HG03175 (cell line): ENCODE measurements around the gene SYNGAP1.
"Not testable (repeated sequence)": the region's sequence is repeated elsewhere in the genome, so short reads cannot be mapped to it uniquely, and the experiment has no call there.

ENCODE experiments used
- ATAC-seq: cut with Tn5 transposase; IDR thresholded peaks from one replicate; pipeline ENCODE4 v1.9.1; 2021; ENCODE audit warnings: mild to moderate bottlenecking, moderate library complexity; ENCODE audit not compliant: unreplicated experiment

The SYNGAP1 gene

DNA sequence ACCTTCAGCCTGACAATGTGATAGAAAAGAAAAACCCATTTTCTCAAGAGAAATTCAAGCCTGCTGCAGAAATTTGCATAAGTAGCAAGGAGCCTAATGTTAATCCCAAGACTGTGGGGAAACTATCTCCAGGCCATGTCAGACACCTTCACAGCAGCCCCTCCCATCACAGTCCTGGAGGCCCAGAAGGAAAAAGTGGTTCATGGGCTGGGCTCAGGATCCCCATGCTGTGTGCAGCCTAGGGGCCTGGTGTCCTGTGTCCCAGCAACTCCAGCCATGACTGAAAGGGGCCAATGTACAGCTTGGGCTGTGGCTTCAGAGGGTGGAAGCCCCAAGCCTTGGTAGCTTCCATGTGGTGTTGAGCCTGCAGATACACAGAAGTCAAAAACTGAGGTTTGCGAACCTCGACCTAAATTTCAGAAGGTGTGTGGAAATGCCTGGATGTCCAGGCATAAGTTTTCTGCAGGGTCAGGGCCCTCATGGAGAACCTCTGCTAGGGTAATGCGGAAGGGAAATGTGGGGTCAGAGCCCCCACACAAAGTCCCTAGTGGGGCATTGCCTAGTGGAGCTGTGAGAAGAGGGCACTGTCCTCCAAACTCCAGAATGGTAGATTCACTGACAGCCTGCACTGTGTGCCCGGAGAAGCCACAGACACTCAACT lies 46.3 kb downstream of the SYNGAP1 start:
- no peak for ATAC-seq

DNA sequence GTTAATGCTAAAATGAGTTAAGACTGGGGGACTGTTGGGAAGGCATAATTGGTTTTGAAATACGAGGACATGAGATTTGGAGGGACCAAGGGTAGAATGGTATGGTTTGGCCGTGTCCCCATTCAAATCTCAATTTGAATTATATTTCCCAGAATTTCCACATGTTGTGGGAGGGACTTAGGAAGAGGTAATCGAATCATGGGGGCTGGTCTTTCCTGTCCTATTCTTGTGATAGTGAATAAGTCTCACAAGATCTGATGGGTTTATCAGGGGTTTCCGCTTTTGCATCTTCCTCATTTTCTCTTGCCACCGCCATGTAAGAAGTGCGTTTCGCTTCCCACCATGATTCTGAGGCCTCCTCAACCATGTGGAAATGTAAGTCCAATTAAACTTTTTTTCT lies 47.2 kb downstream of the SYNGAP1 start:
- no peak for ATAC-seq

DNA sequence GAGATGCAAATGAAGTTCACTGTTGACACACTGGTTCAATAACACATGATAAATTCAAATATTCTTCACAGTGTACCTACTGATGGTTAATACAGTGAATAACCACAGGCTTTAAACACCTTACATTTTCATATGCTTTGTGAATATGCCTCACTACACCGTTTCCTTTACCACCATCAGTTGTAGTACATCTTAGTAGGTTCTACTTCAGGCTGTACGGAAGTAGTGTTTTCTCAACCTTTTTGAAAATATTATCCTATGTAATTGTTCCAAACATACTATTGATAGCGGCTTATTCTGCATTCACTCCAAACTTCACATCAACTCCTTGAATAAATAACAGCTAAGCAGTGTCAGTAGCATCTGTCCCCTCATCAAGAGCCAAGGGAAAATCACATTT lies 49.8 kb downstream of the SYNGAP1 start:
- ATAC-seq, result no peak

DNA sequence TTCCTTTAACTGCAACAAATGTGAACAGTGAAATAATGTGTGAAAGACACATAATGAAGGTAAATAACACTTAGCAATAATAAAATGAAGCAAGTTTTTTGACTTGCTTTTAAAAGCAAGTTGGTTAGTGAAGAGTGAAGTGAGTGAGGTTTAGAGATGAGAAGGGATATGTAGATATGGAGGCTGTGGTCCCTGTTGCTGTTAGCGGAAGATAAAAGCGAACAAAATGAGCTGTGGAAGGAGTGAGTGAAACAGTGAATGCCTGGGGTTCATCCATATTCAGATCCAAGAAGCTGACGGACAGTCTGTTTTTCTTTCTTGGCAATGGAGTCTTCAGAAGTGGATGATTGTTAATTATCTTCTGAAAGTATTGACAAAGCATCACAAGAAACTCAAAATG lies 58.0 kb downstream of the SYNGAP1 start:
- ATAC-seq, result no peak

DNA sequence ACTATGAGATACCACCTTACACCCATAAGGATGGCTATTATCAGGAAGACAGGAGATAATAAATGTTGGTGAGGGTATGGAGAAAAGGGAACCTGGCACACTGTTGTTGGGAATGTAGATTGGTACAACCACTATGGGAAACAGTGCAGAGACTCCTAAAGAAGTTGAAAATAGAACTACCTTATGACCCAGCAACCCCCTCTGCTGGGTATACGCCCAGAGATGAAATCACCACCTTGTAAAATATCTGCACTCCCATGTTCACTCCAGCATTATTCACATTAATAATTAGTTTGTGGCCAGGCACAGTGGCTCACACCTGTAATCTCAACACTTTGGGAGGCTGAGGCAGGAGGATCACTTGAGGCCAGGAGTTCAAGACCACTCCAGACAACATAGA lies 61.3 kb downstream of the SYNGAP1 start:
- no peak for ATAC-seq

DNA sequence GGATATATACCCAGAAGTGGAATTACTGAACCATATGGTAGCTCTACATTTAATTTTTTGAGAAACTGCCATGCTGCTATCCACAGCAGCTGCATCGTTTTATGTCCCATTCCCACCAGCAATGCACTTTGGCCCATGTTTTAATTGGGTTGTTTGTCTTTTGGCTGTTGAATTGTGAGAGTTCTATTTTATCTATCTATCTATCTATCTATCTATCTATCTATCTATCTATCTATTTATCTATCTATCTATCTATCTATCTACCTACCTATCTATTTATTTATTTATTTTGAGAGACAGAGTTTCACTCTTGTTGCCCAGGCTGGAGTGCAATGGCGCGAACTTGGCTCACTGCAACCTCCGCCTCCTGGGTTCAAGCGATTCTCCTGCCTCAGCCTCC lies 62.8 kb downstream of the SYNGAP1 start:
- not testable (repeated sequence) for ATAC-seq

DNA sequence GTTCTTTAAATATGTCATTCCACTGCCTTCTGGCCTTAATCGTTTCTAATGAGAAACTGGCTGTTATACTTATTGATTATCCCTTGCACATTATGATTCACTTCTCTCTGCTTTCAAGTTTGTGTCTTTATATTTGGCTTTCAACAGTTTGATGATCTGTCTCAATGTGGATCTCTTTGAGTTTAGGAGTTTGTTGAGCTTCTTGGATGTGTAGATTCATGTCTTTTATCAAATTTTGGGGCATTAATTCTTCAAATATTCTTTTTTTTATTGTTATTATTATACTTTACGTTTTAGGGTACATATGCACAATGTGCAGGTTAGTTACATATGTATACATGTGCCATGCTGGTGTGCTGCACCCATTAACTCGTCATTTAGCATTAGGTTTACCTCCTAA lies 63.8 kb downstream of the SYNGAP1 start:
- no peak for ATAC-seq

DNA sequence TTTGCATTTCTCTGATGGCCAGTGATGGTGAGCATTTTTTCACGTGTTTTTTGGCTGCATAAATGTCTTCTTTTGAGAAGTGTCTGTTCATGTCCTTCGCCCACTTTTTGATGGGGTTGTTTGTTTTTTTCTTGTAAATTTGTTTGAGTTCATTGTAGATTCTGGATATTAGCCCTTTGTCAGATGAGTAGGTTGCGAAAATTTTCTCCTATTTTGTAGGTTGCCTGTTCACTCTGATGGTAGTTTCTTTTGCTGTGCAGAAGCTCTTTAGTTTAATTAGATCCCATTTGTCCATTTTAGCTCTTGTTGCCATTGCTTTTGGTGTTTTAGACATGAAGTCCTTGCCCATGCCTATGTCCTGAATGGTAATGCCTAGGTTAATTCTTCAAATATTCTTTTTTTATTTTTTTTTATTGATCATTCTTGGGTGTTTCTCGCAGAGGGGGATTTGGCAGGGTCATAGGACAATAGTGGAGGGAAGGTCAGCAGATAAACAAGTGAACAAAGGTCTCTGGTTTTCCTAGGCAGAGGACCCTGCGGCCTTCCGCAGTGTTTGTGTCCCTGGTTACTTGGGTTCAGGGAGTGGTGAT lies 64.9 kb downstream of the SYNGAP1 start:
- not testable (repeated sequence) for ATAC-seq

DNA sequence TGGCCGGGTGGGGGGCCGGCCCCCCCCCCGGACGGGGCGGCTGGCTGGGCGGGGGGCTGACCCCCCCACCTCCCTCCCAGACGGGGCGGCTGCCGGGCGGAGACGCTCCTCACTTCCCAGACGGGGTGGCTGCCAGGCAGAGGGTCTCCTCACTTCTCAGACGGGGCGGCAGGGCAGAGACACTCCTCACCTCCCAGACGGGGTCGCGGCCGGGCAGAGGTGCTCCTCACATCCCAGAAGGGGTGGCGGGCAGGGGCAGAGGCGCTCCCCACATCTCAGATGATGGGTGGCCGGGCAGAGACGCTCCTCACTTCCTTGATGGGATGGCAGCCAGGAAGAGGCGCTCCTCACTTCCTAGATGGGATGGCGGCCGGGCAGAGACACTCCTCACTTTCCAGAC lies 65.8 kb downstream of the SYNGAP1 start:
- ATAC-seq, result not testable (repeated sequence)

DNA sequence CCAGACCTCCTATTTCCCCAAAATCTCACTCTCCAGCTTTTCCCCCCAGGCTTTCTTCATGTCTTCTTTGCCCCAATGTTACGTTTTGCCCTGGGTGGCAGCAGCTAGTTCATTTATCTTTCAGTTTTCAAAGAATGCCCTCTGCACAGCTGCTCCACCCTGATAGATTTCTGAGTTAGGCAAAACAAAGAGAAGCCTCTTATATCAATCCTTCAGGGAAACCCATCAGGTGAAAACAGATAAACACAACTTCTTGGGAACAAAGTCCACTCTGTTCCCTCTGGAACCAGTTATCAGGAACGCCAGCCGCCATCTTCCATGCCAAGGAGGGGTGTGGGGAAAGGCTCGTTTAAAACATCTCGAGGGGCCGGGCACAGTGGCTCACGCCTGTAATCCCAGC lies 68.5 kb downstream of the SYNGAP1 start:
- ATAC-seq, result no peak

DNA sequence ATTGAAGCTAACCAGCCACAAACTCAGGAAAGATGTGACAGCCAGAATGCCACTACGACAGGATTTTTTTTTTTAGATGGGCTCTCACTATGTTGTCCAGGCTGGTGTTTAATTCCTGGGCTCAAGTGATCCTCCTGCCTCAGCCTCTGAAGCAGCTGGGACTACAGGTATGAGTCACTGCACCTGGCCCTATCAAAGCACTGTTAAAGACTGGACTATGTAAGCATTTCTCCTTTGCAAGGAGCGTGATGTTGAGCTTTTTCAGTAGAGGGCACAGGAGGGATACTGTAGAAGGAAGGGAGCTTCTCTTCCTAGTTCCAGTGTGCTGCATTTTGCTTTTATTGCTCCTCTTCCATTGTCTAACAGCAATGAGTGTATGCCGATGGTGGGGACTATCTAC lies 70.3 kb downstream of the SYNGAP1 start:
- no peak for ATAC-seq

DNA sequence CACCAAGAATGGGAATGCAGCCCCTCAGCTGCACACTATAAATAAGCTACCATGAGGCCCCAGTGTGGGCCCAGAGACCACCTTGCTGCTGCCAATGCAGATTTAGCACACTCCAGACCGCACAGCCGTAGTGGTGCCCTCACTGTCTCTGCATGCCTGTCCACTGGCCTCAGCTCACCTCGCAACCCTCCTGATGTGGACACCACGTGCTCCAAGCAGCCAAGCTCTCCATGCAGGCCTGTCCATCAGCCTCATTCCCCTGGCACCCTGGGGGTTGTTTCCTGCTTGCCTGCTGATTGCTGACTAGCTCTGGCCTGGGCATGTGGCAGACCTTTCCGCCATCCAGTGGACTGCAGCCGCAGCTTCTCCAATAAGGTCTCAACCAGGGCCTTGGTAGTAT lies 70.8 kb downstream of the SYNGAP1 start:
- no peak for ATAC-seq

DNA sequence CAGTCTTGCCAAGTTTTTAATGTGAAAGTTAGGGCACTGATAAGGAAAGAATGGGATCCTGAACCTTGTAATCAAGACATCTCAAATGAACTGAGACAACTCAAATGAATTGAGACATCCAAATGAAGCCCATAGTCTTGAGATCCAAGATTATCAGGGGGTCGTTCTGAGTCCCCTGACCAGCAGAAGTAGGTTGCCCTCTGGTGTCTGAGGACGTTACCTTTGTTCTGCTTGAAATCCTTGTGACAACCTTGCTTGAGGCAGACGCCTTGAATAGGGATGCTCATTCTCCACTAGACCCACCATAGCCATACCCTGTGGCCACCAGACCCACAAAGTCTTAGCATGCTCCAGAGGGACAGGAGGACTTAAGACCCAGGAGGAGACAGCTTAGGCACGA lies 72.2 kb downstream of the SYNGAP1 start:
- ATAC-seq, result no peak

DNA sequence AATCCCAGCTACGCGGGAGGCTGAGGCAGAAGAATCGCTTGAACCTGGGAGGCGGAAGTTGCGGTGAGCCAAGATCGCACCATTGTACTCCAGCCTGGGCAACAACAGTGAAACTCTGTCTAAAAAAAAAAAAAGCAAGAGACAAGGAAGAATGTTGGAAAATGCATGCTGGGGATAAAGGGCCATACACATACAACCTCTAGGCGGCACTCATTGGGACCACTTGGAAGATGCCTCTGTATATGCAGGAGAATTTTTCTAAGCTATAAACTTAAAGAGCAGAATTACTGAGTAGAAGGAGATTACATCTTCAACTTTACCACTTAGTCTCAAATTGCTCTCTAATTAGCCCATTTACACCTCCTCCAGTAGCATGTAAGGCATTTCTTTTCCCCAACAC lies 77.3 kb downstream of the SYNGAP1 start:
- no peak for ATAC-seq

DNA sequence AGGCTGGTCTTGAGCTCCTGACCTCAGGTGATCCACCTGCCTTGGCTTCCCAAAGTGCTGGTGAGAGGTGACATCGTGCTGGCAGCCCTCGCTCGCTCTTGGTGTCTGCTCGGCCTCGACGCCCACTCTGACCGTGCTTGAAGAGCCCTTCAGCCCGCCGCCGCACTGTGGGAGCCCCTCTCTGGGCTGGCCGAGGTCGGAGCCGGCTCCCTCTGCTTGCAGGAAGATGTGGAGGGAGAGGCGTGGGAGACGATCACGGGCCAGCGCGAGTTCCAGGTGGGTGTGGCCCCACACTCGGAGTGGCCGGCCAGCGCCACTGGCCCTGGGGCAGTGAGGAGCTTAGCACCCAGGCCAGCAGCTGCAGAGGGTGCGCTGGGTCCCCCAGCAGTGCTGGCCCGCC lies 82.6 kb downstream of the SYNGAP1 start:
- no peak for ATAC-seq

DNA sequence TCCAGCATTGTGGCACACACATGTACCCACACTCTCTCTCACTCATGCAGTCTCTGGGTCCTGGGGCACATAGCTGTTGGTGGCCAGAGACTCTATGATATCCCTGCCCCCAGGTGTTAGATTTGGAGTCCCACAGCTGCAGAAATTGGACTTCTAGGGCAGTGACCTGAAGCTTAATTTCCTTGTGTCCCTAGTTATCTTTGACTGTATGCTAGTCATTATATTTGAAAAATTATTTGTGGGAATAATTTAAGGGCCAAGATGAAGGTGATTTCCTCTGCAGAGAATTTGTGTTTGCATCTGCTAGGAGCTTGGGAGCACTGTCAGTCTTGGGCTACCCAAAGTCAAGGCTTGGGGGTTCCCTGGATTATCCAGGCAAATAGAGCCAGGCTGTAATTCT lies 84.6 kb downstream of the SYNGAP1 start:
- no peak for ATAC-seq
